IMR-90 (cell line): ENCODE data around the gene C10orf67. TPM values are rescaled to one million over a fixed set of nuclear protein-coding genes. Genes with fewer than 3 reads are reported as not detected.

Experiments
- ATAC-seq: fragments of 200-7000 bp; cut with Tn5 transposase; 2 replicates; pipeline ENCODE4 v1.9.1; 2020; ENCODE audit warnings: low read depth, mild to moderate bottlenecking, moderate library complexity
- BruUV-seq: library from RNA; stranded (reverse); fragments of 400-500 nt; replicated peaks from 2 replicates; lab custom pipeline; 2021; lab: Mats Ljungman, UMichigan
- CTCF ChIA-PET: fragments of 300-600 bp; formaldehyde crosslinking; extraction: SDS; loops from one replicate; lab custom pipeline; 2021; ENCODE audit warnings: antibody characterized with exemption; lab: Yijun Ruan, JAX
- POLR2A ChIA-PET: fragments of 300-600 bp; sonication (Branson Sonifier 250); formaldehyde crosslinking; loops from one replicate; lab custom pipeline; 2022; ENCODE audit warnings: antibody characterized with exemption; ENCODE audit not compliant: unreplicated experiment; lab: Charles Lee
- DNase-seq: peaks from one replicate; pipeline ENCODE4 v3.0.0; 2013
- H2AFZ ChIP-seq: replicated peaks from 2 replicates; pipeline ENCODE3; 2013; ENCODE audit warnings: low read length, mild to moderate bottlenecking; ENCODE audit not compliant: poor library complexity
- H2AK5ac ChIP-seq: 2 replicates; pipeline ENCODE4 v1.6.1; 2013; ENCODE audit warnings: low read depth, low read length, inconsistent platforms
- H2AK9ac ChIP-seq: replicated peaks from 2 replicates; pipeline ENCODE3; 2013; ENCODE audit warnings: mild to moderate bottlenecking, low read depth, low read length, moderate library complexity; ENCODE audit not compliant: poor library complexity
- H2BK120ac ChIP-seq: 2 replicates; pipeline ENCODE4 v1.6.1; 2013; ENCODE audit warnings: low read depth, low read length, inconsistent platforms
- H2BK15ac ChIP-seq: 3 replicates; pipeline ENCODE4 v1.6.1; 2013; ENCODE audit warnings: low read depth, low read length, inconsistent platforms
- H2BK20ac ChIP-seq: 2 replicates; pipeline ENCODE4 v1.6.1; 2013; ENCODE audit warnings: low read depth, mild to moderate bottlenecking, inconsistent platforms, low read length, moderate library complexity
- H2BK5ac ChIP-seq: 2 replicates; pipeline ENCODE4 v1.6.1; 2013; ENCODE audit warnings: mild to moderate bottlenecking, low read depth, low read length, inconsistent platforms; ENCODE audit not compliant: poor library complexity, severe bottlenecking
- H3K14ac ChIP-seq: replicated peaks from 2 replicates; pipeline ENCODE4 v1.6.1; 2013; ENCODE audit warnings: low read depth, low read length, inconsistent platforms
- H3K18ac ChIP-seq: 2 replicates; pipeline ENCODE4 v1.6.1; 2013; ENCODE audit warnings: low read depth, low read length, control low read depth
- H3K23ac ChIP-seq: 2 replicates; pipeline ENCODE4 v1.6.1; 2013; ENCODE audit warnings: low read depth, low read length, inconsistent platforms
- H3K27ac ChIP-seq: 2 replicates; pipeline ENCODE4 v1.5.1; 2013; ENCODE audit warnings: mild to moderate bottlenecking, control low read depth, low read length; ENCODE audit not compliant: insufficient read depth
- H3K27me3 ChIP-seq: 2 replicates; pipeline ENCODE4 v1.6.1; 2013; ENCODE audit warnings: low read length; ENCODE audit not compliant: control insufficient read depth, insufficient read depth
- H3K36me3 ChIP-seq: 2 replicates; pipeline ENCODE4 v1.6.1; 2013; ENCODE audit warnings: low read length, mixed read lengths; ENCODE audit not compliant: control insufficient read depth, insufficient read depth
- H3K4ac ChIP-seq: 2 replicates; pipeline ENCODE4 v1.6.1; 2013; ENCODE audit warnings: low read depth, low read length, inconsistent platforms
- H3K4me1 ChIP-seq: 2 replicates; pipeline ENCODE4 v1.6.1; 2013; ENCODE audit warnings: low read length, mixed read lengths; ENCODE audit not compliant: control insufficient read depth, insufficient read depth
- H3K4me2 ChIP-seq: 2 replicates; pipeline ENCODE4 v1.6.1; 2013; ENCODE audit warnings: low read depth, mild to moderate bottlenecking, control low read depth, low read length, moderate library complexity
- H3K4me3 ChIP-seq: 2 replicates; pipeline ENCODE4 v1.5.1; 2013; ENCODE audit warnings: low read depth, mild to moderate bottlenecking, control low read depth, low read length, moderate library complexity; ENCODE audit not compliant: insufficient read depth
- H3K56ac ChIP-seq: 2 replicates; pipeline ENCODE4 v1.6.1; 2013; ENCODE audit warnings: low read length, inconsistent platforms; ENCODE audit not compliant: insufficient read depth; ENCODE audit errors: extremely low read depth
- H3K79me1 ChIP-seq, 2 experiments: 2 replicates each; pipeline ENCODE4 v1.6.1; 2013; ENCODE audit warnings: low read length in 2 of 2, inconsistent platforms in 1 of 2, low read depth in 1 of 2
- H3K9ac ChIP-seq: 2 replicates; pipeline ENCODE4 v1.6.1; 2013; ENCODE audit warnings: low read depth, low read length, control low read depth
- H3K9me1 ChIP-seq: 2 replicates; pipeline ENCODE4 v1.6.1; 2013; ENCODE audit warnings: low read length, inconsistent platforms; ENCODE audit not compliant: insufficient read depth
- H3K9me3 ChIP-seq: 2 replicates; pipeline ENCODE4 v1.6.1; 2013; ENCODE audit warnings: low read length; ENCODE audit not compliant: control insufficient read depth, insufficient read depth
- H4K20me1 ChIP-seq: 2 replicates; pipeline ENCODE4 v1.6.1; 2013; ENCODE audit warnings: low read length, inconsistent platforms; ENCODE audit not compliant: insufficient read depth
- H4K5ac ChIP-seq: 2 replicates; pipeline ENCODE4 v1.6.1; 2013; ENCODE audit warnings: mild to moderate bottlenecking, low read depth, low read length, control low read depth
- H4K8ac ChIP-seq, 2 experiments: 2 replicates each; pipeline ENCODE4 v1.6.1; 2013; ENCODE audit warnings: low read depth in 2 of 2, low read length in 2 of 2, control low read depth in 1 of 2, inconsistent platforms in 1 of 2
- H4K91ac ChIP-seq: 2 replicates; pipeline ENCODE4 v1.6.1; 2013; ENCODE audit warnings: low read depth, low read length, inconsistent platforms; ENCODE audit not compliant: insufficient read depth
- POLR2A ChIP-seq: IDR thresholded peaks from 2 replicates; pipeline ENCODE4 v1.6.1; 2012; ENCODE audit warnings: mild to moderate bottlenecking, low read depth, low read length
- SMC3 ChIP-seq: fragments of 150-350 bp; IDR thresholded peaks from 2 replicates; pipeline ENCODE4 v1.6.1; 2016; ENCODE audit warnings: low read depth, mild to moderate bottlenecking, antibody characterized with exemption, low read length, moderate library complexity
- WGBS, 2 experiments: methylation state at CpG; one replicate each; pipeline versions ENCODE4 v1.1.5 to v1.1.7; 2013; ENCODE audit warnings: missing lambda C conversion rate in 2 of 2; ENCODE audit not compliant: insufficient read length in 1 of 2; ENCODE audit errors: extremely low coverage in 2 of 2; 5-methylcytosine and 5-hydroxymethylcytosine counted together
- dilution Hi-C: fragments of 300-500 bp; cut with HindIII; formaldehyde crosslinking; loops from one replicate; pipeline ENCODE4 v1.14.3; 2018; ENCODE audit warnings: low sequenced_read_pairs; ENCODE audit not compliant: unreplicated experiment
- in situ Hi-C: fragments of 300-500 bp; cut with MboI; formaldehyde crosslinking; loops from 3 replicates; pipeline ENCODE4 v1.14.3; 2019; ENCODE audit warnings: low sequenced_read_pairs, inconsistent platforms, mixed read lengths
- intact Hi-C: fragments of 100-400 bp; cut with micrococcal nuclease; formaldehyde crosslinking; loops from 2 replicates; pipeline ENCODE4 v1.10.0; 2022
- polyA plus RNA-seq, 3 experiments: library from polyadenylated mRNA; depleted of rRNA; stranded (reverse); fragments of >200 nt; gene quantifications; 2 replicates each; pipeline ENCODE4 v1.2.3, GENCODE V29; 2012; ENCODE audit warnings: low replicate concordance in 1 of 3
- total RNA-seq: library from RNA; depleted of rRNA; stranded (reverse); fragments of >200 nt; gene quantifications from 2 replicates; pipeline ENCODE4 v1.2.3, GENCODE V29; 2012

The C10orf67 gene
- total and polyA plus RNA-seq, 2 of the 4 experiments (the other 2 are of a cell fraction), result 0.15 to 0.18 TPM

GRCh38 chr10:23217471-23217870 is 127.1 kb downstream of the C10orf67 start:
- Histone ChIP-seq H3K9me3 (no peaks in the 10 kb centered on the region), H4K5ac (no peak overlapping the region), H3K36me3 (no peaks in the 10 kb centered on the region), H4K91ac (no peak overlapping the region), H4K8ac (no peak overlapping the region), H3K9ac (no peak overlapping the region), H3K27ac (no peak overlapping the region), H2BK15ac (no peak overlapping the region), H3K23ac (no peak overlapping the region), H3K4me1 (no peaks in the 10 kb centered on the region), H4K20me1 (no peaks in the 10 kb centered on the region), H2AK9ac (no peak overlapping the region), H3K4ac (no peak overlapping the region), H2AFZ (no peak overlapping the region), H2AK5ac (no peak overlapping the region), H3K4me2 (no peak overlapping the region), H3K18ac (no peak overlapping the region), H3K14ac (no peak overlapping the region), H3K56ac (no peak overlapping the region), H3K9me1 (no peaks in the 10 kb centered on the region), H2BK20ac (no peak overlapping the region), H3K4me3 (no peak overlapping the region), H2BK120ac (no peak overlapping the region), H3K79me1 (no peaks in the 10 kb centered on the region), H3K27me3 (no peaks in the 10 kb centered on the region), H2BK5ac (no peak overlapping the region)
- TF ChIP-seq POLR2A (no peak), SMC3 (no peak)
- ChIA-PET CTCF (no interaction called here), POLR2A (interaction anchor here (0.5 kb wide), 1 partner anchor 177 kb away, joined by 6 read pairs; no protein-coding TSS in a partner anchor)
- ATAC-seq, result no peak
- DNase-seq, result no peak
- in situ Hi-C loops, result no loop called here
- BruUV-seq, result no TSS peak
- no CpG with 5 or more reads among the region's 1 CpG for WGBS, 2 experiments
- intact Hi-C loops, result no loop called here
- dilution Hi-C loops, result no loop called here
